ENCODE results near the gene PERM1. TPM values are rescaled to one million over a fixed set of nuclear protein-coding genes. Genes with fewer than 3 reads are reported as not detected.

PERM1 gene
- total RNA-seq, 1 donor from 2014 or later, result not detected

DNA sequence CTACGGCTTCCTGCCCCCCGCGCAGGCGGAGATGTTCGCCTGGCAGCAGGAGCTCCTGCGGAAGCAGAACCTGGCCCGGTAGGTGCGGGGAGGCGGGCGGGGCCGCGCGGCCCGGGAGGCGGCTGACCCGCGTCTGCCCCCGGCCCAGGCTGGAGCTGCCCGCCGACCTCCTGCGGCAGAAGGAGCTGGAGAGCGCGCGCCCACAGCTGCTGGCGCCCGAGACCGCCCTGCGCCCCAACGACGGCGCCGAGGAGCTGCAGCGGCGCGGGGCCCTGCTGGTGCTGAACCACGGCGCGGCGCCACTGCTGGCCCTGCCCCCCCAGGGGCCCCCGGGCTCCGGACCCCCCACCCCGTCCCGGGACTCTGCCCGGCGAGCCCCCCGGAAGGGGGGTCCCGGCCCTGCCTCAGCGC is 39.5 kb downstream of the PERM1 start:
- no peaks in the 10 kb centered on the region for H3K9me3 Mint-ChIP-seq (ENCODE audit: unreplicated experiment)
- DNase-seq (ENCODE audit: extremely low spot score, unreplicated experiment), result no peak
- no peaks in the 10 kb centered on the region for H3K27me3 Mint-ChIP-seq (ENCODE audit: unreplicated experiment)
- peaks cover 55% of the 10 kb centered on the region for H3K4me1 Mint-ChIP-seq (ENCODE audit: unreplicated experiment)
- peaks cover 12% of the 10 kb centered on the region for H3K36me3 Mint-ChIP-seq (ENCODE audit: unreplicated experiment)
- H3K4me3 Mint-ChIP-seq (ENCODE audit: unreplicated experiment), result no peak overlapping the region
- TF ChIP-seq, protein P1, sequence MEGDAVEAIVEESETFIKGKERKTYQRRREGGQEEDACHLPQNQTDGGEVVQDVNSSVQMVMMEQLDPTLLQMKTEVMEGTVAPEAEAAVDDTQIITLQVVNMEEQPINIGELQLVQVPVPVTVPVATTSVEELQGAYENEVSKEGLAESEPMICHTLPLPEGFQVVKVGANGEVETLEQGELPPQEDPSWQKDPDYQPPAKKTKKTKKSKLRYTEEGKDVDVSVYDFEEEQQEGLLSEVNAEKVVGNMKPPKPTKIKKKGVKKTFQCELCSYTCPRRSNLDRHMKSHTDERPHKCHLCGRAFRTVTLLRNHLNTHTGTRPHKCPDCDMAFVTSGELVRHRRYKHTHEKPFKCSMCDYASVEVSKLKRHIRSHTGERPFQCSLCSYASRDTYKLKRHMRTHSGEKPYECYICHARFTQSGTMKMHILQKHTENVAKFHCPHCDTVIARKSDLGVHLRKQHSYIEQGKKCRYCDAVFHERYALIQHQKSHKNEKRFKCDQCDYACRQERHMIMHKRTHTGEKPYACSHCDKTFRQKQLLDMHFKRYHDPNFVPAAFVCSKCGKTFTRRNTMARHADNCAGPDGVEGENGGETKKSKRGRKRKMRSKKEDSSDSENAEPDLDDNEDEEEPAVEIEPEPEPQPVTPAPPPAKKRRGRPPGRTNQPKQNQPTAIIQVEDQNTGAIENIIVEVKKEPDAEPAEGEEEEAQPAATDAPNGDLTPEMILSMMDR (IDR thresholded peaks at IDR 0.05), result no peak
- H3K27ac Mint-ChIP-seq (ENCODE audit: unreplicated experiment), result no peak overlapping the region

- Mint-ChIP-seq H3K4me3 (ENCODE audit: unreplicated experiment) (peak overlapping the region; percentile 64), H3K36me3 (ENCODE audit: unreplicated experiment) (peaks cover 8% of the 10 kb centered on the region), H3K9me3 (ENCODE audit: unreplicated experiment) (no peaks in the 10 kb centered on the region), H3K27me3 (ENCODE audit: unreplicated experiment) (no peaks in the 10 kb centered on the region), H3K27ac (ENCODE audit: unreplicated experiment) (peak overlapping the region; percentile 88), H3K4me1 (ENCODE audit: unreplicated experiment) (peaks cover 55% of the 10 kb centered on the region)
- TF ChIP-seq, protein P1 (IDR thresholded peaks at IDR 0.05), result no peak
- peak; percentile 96 for DNase-seq (ENCODE audit: extremely low spot score, unreplicated experiment)
These were observed 40.1 kb downstream of the PERM1 start for GRCh38 chr1:941588-942383.

GRCh38 chr1:941015-941587 is 40.8 kb downstream of the PERM1 start:
- H3K4me1 Mint-ChIP-seq (ENCODE audit: unreplicated experiment), result peaks cover 55% of the 10 kb centered on the region
- H3K36me3 Mint-ChIP-seq (ENCODE audit: unreplicated experiment), result peaks cover 7% of the 10 kb centered on the region
- no peak for DNase-seq (ENCODE audit: extremely low spot score, unreplicated experiment)
- peak overlapping the region; percentile 64 for H3K4me3 Mint-ChIP-seq (ENCODE audit: unreplicated experiment)
- H3K27me3 Mint-ChIP-seq (ENCODE audit: unreplicated experiment), result no peaks in the 10 kb centered on the region
- peak overlapping the region; percentile 88 for H3K27ac Mint-ChIP-seq (ENCODE audit: unreplicated experiment)
- TF ChIP-seq, protein P1 (IDR thresholded peaks at IDR 0.05), result no peak
- no peaks in the 10 kb centered on the region for H3K9me3 Mint-ChIP-seq (ENCODE audit: unreplicated experiment)

- no peaks in the 10 kb centered on the region for H3K9me3 Mint-ChIP-seq (ENCODE audit: unreplicated experiment)
- H3K36me3 Mint-ChIP-seq (ENCODE audit: unreplicated experiment), result no peaks in the 10 kb centered on the region
- no peaks in the 10 kb centered on the region for H3K27me3 Mint-ChIP-seq (ENCODE audit: unreplicated experiment)
- DNase-seq (ENCODE audit: extremely low spot score, unreplicated experiment), result peak; percentile 91
- H3K27ac Mint-ChIP-seq (ENCODE audit: unreplicated experiment), result peak overlapping the region; percentile 78
- H3K4me3 Mint-ChIP-seq (ENCODE audit: unreplicated experiment), result peak overlapping the region; percentile 64
- H3K4me1 Mint-ChIP-seq (ENCODE audit: unreplicated experiment), result peaks cover 51% of the 10 kb centered on the region
- TF ChIP-seq, protein P1 (IDR thresholded peaks at IDR 0.05), result peak; percentile 25
These were observed 41.5 kb downstream of the PERM1 start for GRCh38 chr1:940107-941014.
